Right cardiac atrium (tissue), 5 donors: Measurements from ENCODE around the gene VSTM2A. TPM values are rescaled to one million over a fixed set of nuclear protein-coding genes. Genes with fewer than 3 reads are reported as not detected.

Experiments
- ATAC-seq, 2 donors: fragments of 200-7000 bp; cut with Tn5 transposase; one replicate each; pipeline versions ENCODE4 v1.8.0 to v1.9.1; 2020; ENCODE audit warnings: moderate library complexity in 2 of 2, mild to moderate bottlenecking in 1 of 2
- DNase-seq, 3 donors: peaks; one replicate each; pipeline ENCODE4 v3.0.0-alpha.2; 2020
- H3K27ac ChIP-seq: one replicate; pipeline ENCODE4 v1.5.1; 2013; ENCODE audit warnings: mild to moderate bottlenecking, low read length, control low read depth, moderate library complexity
- H3K27me3 ChIP-seq: one replicate; pipeline ENCODE4 v1.6.1; 2013; ENCODE audit not compliant: control insufficient read depth, insufficient read depth
- H3K4me1 ChIP-seq: one replicate; pipeline ENCODE4 v1.6.1; 2013; ENCODE audit warnings: low read length; ENCODE audit not compliant: control insufficient read depth, insufficient read depth
- H3K4me3 ChIP-seq: one replicate; pipeline ENCODE4 v1.5.1; 2013; ENCODE audit warnings: low read length, control low read depth
- H3K9me3 ChIP-seq: one replicate; pipeline ENCODE4 v1.6.1; 2013; ENCODE audit warnings: low read length; ENCODE audit not compliant: control insufficient read depth
- WGBS: extraction: QIAGEN DNeasy Blood & Tissue Kit; methylation state at CpG from one replicate; pipeline ENCODE4 v1.1.7; 2013; 5-methylcytosine and 5-hydroxymethylcytosine counted together
- intact Hi-C, 4 donors: fragments of 100-400 bp; cut with DNase I; formaldehyde crosslinking; loops; one replicate each; pipeline versions ENCODE4 v1.11.0 to v1.14.0; 2022 to 2023
- polyA plus RNA-seq: library from polyadenylated mRNA; stranded (reverse); fragments of 200-250 nt; gene quantifications from one replicate; pipeline ENCODE4 v1.2.3, GENCODE V29; 2013
- total RNA-seq, 4 donors: library from RNA; stranded (reverse); fragmentation: NEBNext Ultra II Directional; extraction: Animal tissue kit (Norgen Biotek cat#: 25700); gene quantifications; one replicate each; pipeline ENCODE4 v1.2.1, GENCODE V29; 2021
- donor health status: healthy with polysubstance abuse.
- donor health status: DM: no; HTN: yes; CAD: no.
- donor health status: DM: no; HTN: no; CAD: no.
- donor health status: DM: no; HTN: yes; CAD: no; lungs with severe emphysema.
- donor health status: DM: yes; HTN: yes; CAD: no.

Gene VSTM2A
- total and polyA plus RNA-seq, 5 donors, result not detected

DNA sequence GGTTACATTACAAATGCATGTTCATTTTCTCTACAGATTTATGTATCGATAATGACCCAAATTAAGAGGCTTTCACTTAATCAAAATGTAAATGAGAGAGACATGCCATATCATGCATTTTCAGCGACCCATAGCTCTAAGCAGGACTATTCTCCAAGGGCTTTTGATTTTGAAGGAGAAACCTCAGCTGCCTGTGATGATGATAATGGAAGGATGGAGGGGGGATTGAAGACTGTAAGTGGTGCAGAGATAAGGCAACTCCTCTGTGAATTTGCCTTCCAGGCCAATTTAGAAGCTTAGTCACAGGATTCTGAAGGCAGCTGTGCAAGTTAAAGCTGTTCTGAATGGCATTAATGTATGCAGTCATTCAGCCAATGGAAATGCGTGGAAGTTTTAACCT is 8.3 kb downstream of the VSTM2A start:
- ATAC-seq, result no peak
- H3K4me1 ChIP-seq, result no peaks in the 10 kb centered on the region
- intact Hi-C loops, result no loop called here
- no peaks in the 10 kb centered on the region for H3K27me3 ChIP-seq
- DNase-seq, result no peak
- H3K4me3 ChIP-seq, result no peak overlapping the region
- WGBS, result 78% methylated on average over 3 of the region's 3 CpGs
- no peak overlapping the region for H3K27ac ChIP-seq
- H3K9me3 ChIP-seq, result no peaks in the 10 kb centered on the region

DNA sequence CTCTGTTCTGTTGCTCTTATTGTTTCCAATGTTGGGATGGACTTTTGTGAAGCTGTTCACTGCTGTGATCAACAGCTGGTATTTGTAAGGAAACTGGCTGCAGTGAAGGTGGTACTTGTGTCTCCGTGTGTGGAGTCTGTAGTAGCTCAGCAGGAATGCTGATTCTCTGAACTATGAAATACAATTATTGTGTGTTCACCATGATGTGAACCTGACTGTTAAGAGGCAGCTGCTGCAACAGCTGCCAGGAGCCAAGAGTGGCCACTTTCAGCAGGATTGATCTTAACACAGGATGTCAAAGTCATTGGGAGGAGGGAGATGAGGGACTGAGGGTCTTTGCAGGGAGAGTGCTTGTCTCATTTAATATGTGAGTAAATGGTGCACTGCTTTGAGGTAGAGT is 13.9 kb downstream of the VSTM2A start:
- ATAC-seq, result no peak
- Histone ChIP-seq H3K4me3 (no peak overlapping the region), H3K9me3 (no peaks in the 10 kb centered on the region), H3K27ac (no peak overlapping the region), H3K27me3 (no peaks in the 10 kb centered on the region), H3K4me1 (no peaks in the 10 kb centered on the region)
- intact Hi-C loops, result no loop called here
- DNase-seq, result no peak
- 24% methylated on average over 1 of the region's 1 CpG for WGBS

DNA sequence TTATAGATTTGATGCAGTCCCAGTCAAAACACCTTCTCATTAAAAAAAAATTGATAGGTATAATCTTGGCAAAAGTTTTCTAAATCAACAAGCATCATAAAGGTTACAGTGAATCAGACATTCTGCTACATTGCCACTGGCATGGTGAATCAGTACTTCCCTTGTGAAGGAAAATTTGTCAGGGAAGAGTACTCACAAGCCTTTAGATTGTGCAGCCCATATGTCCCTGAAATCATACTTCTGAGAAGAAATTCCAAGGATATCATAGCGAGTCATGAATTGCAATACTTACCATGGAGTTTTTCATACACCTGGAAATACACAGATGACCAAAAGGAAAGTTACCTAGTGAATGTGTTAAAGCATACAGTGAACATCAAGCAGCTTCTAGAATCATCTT is 17.2 kb downstream of the VSTM2A start:
- Histone ChIP-seq H3K4me1 (no peaks in the 10 kb centered on the region), H3K4me3 (no peak overlapping the region), H3K9me3 (no peaks in the 10 kb centered on the region), H3K27ac (no peak overlapping the region), H3K27me3 (no peaks in the 10 kb centered on the region)
- 68% methylated on average over 1 of the region's 1 CpG for WGBS
- intact Hi-C loops, result no loop called here
- no peak for DNase-seq
- no peak for ATAC-seq

DNA sequence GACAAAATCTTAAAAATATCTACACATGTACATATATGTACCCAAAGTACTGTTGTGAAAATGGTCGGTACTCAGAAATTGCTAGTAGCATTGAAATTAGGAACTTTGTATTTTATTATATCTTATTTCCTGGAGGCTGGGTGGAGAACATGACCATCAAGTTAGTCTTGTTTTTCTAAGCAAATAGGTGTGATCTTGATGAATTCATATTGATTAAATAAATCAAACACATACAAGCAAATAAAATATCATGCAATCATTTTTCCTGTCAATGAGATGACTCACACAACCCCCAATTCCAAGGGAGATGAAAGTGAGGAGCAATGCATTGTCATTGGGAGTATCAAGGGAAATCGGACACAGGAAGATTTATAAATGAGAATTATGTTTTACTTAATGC is 18.0 kb downstream of the VSTM2A start:
- no peak overlapping the region for H3K4me3 ChIP-seq
- ATAC-seq (no peak), DNase-seq (no peak)
- no peak overlapping the region for H3K27ac ChIP-seq
- WGBS, result 78% methylated on average over 2 of the region's 2 CpGs
- intact Hi-C loops, result no loop called here
- H3K9me3 ChIP-seq, result no peaks in the 10 kb centered on the region
- no peaks in the 10 kb centered on the region for H3K27me3 ChIP-seq
- H3K4me1 ChIP-seq, result no peaks in the 10 kb centered on the region

DNA sequence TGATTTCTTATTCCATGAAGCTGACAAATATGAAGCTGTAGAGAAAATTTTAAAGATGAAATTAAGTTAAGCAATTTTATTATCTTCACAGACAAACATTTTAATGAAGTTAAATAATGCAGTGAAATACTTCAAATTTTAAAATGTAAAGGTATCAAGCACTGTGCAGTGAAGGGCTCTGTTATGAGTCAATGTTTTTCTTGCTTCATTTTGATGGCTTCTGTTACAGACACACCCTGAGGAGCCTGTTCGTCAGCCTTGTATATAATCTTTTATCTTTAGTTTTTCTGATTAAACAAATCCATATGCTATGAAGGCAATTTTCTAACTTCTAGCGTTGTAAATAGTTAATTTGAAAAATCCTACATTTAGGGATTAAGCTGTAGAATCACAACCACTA is 18.5 kb downstream of the VSTM2A start:
- intact Hi-C loops, result no loop called here

DNA sequence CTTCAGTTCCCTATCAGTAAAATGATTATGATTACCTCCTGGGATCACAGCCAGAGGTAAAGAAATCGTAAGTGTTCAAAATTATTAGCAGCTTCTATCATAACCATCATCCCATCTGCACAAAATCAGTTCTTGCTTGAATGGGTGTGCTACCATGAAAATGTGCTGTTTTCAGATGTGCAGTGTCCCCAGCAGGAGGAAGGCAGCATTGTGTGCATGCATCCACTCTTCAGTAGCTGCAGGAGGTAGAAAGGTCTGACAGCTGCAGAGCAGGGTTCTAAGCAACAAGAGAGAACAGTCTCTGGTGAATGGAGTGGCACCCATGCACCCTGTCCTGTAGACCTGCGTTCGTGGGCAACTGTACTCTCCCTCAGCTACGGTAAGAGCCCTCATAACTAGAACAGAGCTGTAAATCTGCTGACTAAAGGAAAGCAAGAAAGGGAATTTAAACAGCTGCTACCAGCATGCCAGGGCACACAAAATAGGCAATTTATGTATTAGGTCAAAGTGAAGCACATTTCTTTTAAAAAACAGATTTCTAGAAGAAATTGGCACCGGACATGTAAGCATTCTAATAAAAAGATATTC is 21.2 kb downstream of the VSTM2A start:
- intact Hi-C loops, result no loop called here
- ATAC-seq (no peak), DNase-seq (no peak)
- H3K4me1 ChIP-seq, result no peaks in the 10 kb centered on the region
- H3K9me3 ChIP-seq, result no peaks in the 10 kb centered on the region
- H3K27ac ChIP-seq, result no peak overlapping the region
- WGBS, result 77% methylated on average over 5 of the region's 5 CpGs
- H3K4me3 ChIP-seq, result no peak overlapping the region
- no peaks in the 10 kb centered on the region for H3K27me3 ChIP-seq

More for the DNA sequence above, 18.5 kb downstream of the VSTM2A start:
- Histone ChIP-seq H3K9me3 (no peaks in the 10 kb centered on the region), H3K4me1 (no peaks in the 10 kb centered on the region), H3K27ac (no peak overlapping the region), H3K27me3 (no peaks in the 10 kb centered on the region), H3K4me3 (no peak overlapping the region)
- ATAC-seq (no peak), DNase-seq (no peak)
- WGBS, result 69% methylated on average over 2 of the region's 2 CpGs

DNA sequence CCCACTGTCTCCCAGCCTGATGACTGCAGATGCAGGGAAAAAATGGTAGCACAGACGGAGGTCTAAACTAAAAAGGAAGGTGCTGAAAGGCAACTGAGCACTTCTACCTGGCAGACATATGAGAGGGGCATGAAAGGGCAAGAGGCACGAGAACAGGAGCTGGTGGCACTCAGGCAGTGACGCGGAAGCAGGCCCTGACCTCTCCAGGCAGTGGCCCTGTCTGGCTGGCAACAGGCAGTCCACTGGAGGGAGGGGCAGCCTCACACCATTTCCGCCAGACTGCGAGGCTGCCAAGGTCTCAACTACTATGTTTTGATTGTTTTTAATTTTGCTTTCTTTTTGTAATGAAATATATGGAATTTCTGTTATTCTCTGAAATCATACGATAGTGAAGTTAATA is 23.3 kb downstream of the VSTM2A start:
- intact Hi-C loops, result no loop called here
- no peak overlapping the region for H3K27ac ChIP-seq
- WGBS, result 66% methylated on average over 7 of the region's 7 CpGs
- no peaks in the 10 kb centered on the region for H3K4me1 ChIP-seq
- no peaks in the 10 kb centered on the region for H3K9me3 ChIP-seq
- ATAC-seq (no peak), DNase-seq (no peak)
- H3K27me3 ChIP-seq, result no peaks in the 10 kb centered on the region
- H3K4me3 ChIP-seq, result no peak overlapping the region

DNA sequence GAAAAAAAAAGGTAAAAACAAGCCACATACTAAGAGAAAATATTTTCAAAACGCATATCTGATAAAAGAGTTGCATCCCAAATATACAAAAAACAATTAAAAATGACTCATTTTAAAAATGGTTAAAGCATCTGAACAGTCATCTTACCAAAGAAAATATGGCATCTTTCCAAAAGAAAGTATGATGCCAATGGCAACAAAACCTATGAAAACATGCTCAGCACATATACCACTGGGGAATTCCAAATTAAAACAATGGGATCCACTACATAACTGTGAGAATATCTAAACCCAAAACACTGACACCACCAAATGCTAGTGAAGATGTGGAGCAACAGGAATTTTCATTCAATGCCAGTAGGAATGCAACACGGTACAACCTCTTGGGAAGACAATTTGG is 39.3 kb downstream of the VSTM2A start:
- DNase-seq (no peak), ATAC-seq (no peak)
- H3K27me3 ChIP-seq, result no peaks in the 10 kb centered on the region
- no peak overlapping the region for H3K4me3 ChIP-seq
- H3K4me1 ChIP-seq, result no peaks in the 10 kb centered on the region
- intact Hi-C loops, result no loop called here
- H3K27ac ChIP-seq, result no peak overlapping the region
- H3K9me3 ChIP-seq, result no peaks in the 10 kb centered on the region
- 72% methylated on average over 2 of the region's 2 CpGs for WGBS

DNA sequence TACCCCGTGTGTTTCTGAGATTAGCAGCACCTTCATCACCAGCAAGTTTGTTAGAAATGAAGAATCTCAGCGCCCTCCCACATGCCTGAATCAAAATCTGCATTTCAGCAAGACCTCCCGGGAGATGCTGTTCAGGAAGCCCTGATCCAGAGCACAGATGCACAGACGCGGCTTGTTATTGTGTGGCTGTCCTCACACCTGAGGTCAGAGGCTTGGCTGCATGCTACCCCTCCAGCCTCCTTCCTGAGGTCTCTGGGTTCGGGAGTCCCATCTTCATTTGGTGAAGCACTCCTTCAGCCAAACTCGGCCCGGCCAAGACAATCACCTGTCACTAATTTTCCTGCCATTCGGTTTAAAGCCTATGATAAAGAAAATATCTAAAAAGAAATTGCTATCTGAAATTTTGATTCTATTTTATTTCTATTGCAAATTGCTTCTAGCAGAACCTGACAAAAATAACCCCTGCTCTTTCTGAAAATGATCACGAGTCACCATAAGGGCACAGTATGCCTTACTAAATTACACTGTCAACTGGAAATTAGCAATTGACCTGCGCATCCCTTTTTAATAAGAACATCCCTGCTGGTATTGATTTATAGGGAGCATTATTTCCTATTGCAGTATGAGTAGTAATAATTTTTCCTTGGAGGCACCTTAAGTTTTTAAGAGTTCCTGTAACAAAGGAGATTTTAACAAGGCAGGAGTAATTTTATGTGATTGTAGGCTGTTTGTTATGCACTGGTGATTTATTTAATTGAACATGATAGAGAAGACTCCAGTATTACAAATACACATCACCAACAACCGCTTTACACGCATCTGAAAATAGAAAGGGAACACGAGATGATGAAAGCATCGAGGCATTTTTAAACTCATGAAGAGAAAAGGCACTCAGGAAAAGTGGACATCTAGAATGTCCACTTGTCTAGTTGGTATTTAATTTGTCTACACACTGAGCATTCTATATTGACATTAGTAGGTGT is 49.5 kb downstream of the VSTM2A start:
- 80% methylated on average over 15 of the region's 15 CpGs for WGBS
- H3K9me3 ChIP-seq, result no peaks in the 10 kb centered on the region
- H3K27me3 ChIP-seq, result no peaks in the 10 kb centered on the region
- ATAC-seq (no peak), DNase-seq (no peak)
- H3K27ac ChIP-seq, result no peak overlapping the region
- intact Hi-C loops, result no loop called here
- H3K4me1 ChIP-seq, result no peaks in the 10 kb centered on the region
- H3K4me3 ChIP-seq, result no peak overlapping the region

DNA sequence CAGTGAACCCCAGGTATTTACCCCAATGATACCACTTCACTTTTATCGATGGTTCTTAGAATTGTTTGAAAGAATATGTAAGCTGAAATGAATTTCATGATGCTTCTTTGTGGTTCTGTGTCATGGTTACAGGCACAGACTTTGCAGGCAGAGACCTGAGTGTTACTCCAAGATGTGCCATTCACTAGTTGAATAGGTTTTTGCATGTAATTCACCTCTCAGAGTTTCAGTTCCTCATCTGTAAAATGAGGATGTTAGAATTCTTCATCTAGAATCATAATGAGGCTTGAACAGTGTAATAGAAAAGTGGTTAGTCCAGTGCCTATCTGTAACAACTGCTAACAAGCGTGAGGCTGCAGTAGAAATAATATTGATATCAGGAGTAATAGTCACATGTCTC is 54.6 kb downstream of the VSTM2A start:
- ATAC-seq, result no peak
- WGBS, result 84% methylated on average over 2 of the region's 2 CpGs
- H3K27me3 ChIP-seq, result no peaks in the 10 kb centered on the region

DNA sequence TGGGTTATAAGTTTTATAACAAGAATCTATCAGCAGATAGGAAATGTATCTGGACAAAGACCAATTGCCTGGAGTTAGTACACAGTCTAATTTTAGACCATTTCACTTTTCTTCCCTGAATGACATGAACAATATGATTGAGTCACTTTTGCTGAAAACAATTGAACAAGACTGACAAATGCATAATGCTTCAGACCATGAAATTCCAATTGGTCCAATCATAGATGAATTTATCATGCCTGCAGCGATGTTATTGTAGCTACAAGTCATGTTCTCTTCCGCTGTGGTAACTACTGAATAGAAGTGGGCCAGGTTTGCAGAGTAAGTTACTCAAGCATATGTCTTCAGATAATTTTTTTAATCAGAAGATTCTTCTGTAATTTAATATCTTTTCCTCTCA is 73.4 kb downstream of the VSTM2A start:
- DNase-seq (no peak), ATAC-seq (no peak)
- Histone ChIP-seq H3K9me3 (no peaks in the 10 kb centered on the region), H3K4me3 (no peak overlapping the region), H3K27me3 (no peaks in the 10 kb centered on the region), H3K27ac (no peak overlapping the region), H3K4me1 (no peaks in the 10 kb centered on the region)
- WGBS, result 88% methylated on average over 2 of the region's 2 CpGs
- intact Hi-C loops, result no loop called here

More for the DNA sequence above, 54.6 kb downstream of the VSTM2A start:
- H3K4me3 ChIP-seq, result no peak overlapping the region
- no peaks in the 10 kb centered on the region for H3K4me1 ChIP-seq
- no peaks in the 10 kb centered on the region for H3K9me3 ChIP-seq
- no peak for DNase-seq
- no peak overlapping the region for H3K27ac ChIP-seq
- intact Hi-C loops, result no loop called here
